Right lobe of liver (tissue), 4 donors: ENCODE measurements around the gene CACNB2.

Experiments used
- POLR2A ChIP-seq: fragments of 450-650 bp; IDR thresholded peaks from one replicate; pipeline ENCODE4 v1.6.1; 2017; ENCODE audit warnings: antibody characterized with exemption, mild to moderate bottlenecking
- TF ChIP-seq, protein P1 (sequence below), 4 donors: fragments of 200-600 bp in 3 of 4; fragments of 450-650 bp in 1 of 4; IDR thresholded peaks; one replicate each; pipeline versions ENCODE4 v1.5.1 to v1.8.0; 2016 to 2022; ENCODE audit warnings: antibody characterized with exemption in 4 of 4, mild to moderate bottlenecking in 2 of 4
- donor health status: DM: no; HTN: no; CAD: no.
- donor health status: DM: no; HTN: no; CAD: no.
- donor health status: DM: no; HTN: yes; CAD: no.

DNA sequence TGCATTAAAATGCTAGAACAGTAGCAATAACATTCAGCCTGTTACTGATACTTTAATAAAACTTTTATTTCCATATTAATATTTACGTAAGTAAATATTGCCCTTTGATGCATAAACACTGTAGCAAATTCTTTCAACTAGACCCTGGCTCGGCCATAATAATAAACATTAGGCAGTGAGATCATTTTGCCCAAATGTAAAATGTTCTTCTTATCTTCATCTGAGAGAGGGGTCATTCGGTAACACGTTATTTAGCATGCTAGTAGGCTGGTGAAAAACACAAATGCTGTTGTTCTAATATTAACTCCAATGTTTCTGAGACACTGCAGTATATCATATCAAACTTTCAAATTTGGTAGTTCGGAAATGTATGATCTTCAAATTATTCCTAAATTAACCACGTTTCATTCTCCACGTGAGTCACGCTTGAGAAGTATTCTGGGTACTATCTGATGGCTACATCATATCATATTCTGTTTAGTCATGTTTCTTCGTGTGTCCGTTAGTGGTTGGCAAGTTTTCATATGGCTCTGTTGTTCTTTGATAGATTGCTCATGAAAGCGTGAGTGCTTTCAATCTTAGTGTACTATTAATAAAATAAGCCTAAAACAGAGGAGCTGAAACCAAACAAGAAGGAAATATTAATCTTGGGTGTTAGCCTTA lies 365.4 kb downstream of the CACNB2 start:
- TF ChIP-seq POLR2A, result no peak
- TF ChIP-seq, protein P1, sequence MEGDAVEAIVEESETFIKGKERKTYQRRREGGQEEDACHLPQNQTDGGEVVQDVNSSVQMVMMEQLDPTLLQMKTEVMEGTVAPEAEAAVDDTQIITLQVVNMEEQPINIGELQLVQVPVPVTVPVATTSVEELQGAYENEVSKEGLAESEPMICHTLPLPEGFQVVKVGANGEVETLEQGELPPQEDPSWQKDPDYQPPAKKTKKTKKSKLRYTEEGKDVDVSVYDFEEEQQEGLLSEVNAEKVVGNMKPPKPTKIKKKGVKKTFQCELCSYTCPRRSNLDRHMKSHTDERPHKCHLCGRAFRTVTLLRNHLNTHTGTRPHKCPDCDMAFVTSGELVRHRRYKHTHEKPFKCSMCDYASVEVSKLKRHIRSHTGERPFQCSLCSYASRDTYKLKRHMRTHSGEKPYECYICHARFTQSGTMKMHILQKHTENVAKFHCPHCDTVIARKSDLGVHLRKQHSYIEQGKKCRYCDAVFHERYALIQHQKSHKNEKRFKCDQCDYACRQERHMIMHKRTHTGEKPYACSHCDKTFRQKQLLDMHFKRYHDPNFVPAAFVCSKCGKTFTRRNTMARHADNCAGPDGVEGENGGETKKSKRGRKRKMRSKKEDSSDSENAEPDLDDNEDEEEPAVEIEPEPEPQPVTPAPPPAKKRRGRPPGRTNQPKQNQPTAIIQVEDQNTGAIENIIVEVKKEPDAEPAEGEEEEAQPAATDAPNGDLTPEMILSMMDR (IDR thresholded peaks at IDR 0.05), result no peak
